Measurements from ENCODE around the gene ZNF79.

The ZNF79 gene

GRCh38 chr9:127389381-127390247 lies 34.6 kb upstream of the ZNF79 start:
- H3K9ac ChIP-seq, result no peak overlapping the region
- peaks cover 54% of the 10 kb centered on the region for H3K27me3 ChIP-seq
- H3K4me3 ChIP-seq, result no peak overlapping the region
- peaks cover 49% of the 10 kb centered on the region for H3K4me1 ChIP-seq
- peak overlapping the region; percentile 77 for H3K4me2 ChIP-seq
- no peak for TF ChIP-seq Cebpa-rat (IDR thresholded peaks at IDR 0.05)
- H3K27ac ChIP-seq, result no peak overlapping the region
- no peaks in the 10 kb centered on the region for H3K36me3 ChIP-seq
- no peaks in the 10 kb centered on the region for H3K9me3 ChIP-seq
- H4K20me1 ChIP-seq, result peaks cover 46% of the 10 kb centered on the region

DNA sequence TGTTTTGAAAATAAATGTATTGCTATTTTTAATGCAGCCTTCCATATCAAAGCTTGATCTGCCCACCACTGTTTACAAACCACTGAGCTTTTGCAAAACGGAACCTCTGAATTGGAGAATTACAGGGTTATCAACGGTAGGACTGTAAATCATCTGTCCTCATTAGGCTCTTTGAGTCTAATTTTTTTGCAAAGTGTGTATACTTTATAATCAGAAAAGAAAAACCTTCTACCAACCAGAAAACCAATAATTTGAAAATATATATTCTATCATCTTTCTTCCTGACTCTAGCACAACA lies 34.0 kb upstream of the ZNF79 start:
- H3K27me3 ChIP-seq, result peaks cover 51% of the 10 kb centered on the region
- no peak overlapping the region for H3K9ac ChIP-seq
- H3K4me2 ChIP-seq, result peak overlapping the region; percentile 77
- no peaks in the 10 kb centered on the region for H3K36me3 ChIP-seq
- TF ChIP-seq Cebpa-rat (IDR thresholded peaks at IDR 0.05), result no peak
- no peak overlapping the region for H3K27ac ChIP-seq
- peaks cover 49% of the 10 kb centered on the region for H3K4me1 ChIP-seq
- no peaks in the 10 kb centered on the region for H3K9me3 ChIP-seq
- peaks cover 42% of the 10 kb centered on the region for H4K20me1 ChIP-seq
- H3K4me3 ChIP-seq, result no peak overlapping the region

DNA sequence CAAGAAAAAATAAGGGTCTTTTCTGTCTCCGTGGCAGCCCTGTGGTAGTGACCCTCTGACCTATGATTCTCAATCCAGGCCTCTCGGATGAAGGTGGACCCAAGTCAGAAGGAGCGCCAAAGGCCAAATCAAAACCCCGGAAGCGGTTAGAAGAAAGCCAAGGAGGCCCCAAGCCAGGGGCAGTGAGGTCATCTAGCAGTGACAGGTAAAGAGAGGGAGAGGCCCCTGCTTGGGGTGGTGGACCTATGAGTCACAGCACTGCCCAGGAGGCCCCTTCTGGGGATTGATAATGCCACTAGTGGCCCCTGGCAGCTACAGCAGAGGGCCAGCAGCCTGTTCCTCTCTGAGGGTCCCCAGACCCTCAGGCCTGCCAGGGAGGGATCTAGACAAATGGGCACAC lies 33.6 kb upstream of the ZNF79 start:
- Histone ChIP-seq H3K27me3 (peaks cover 51% of the 10 kb centered on the region), H3K9ac (no peak overlapping the region), H3K36me3 (no peaks in the 10 kb centered on the region), H3K9me3 (no peaks in the 10 kb centered on the region), H3K4me3 (no peak overlapping the region), H3K27ac (no peak overlapping the region), H4K20me1 (peaks cover 39% of the 10 kb centered on the region), H3K4me2 (peak overlapping the region; percentile 77), H3K4me1 (peaks cover 49% of the 10 kb centered on the region)
- no peak for TF ChIP-seq Cebpa-rat (IDR thresholded peaks at IDR 0.05)

- Histone ChIP-seq H3K27ac (no peak overlapping the region), H4K20me1 (peaks cover 39% of the 10 kb centered on the region), H3K27me3 (peaks cover 43% of the 10 kb centered on the region), H3K9me3 (no peaks in the 10 kb centered on the region), H3K36me3 (no peaks in the 10 kb centered on the region), H3K9ac (no peak overlapping the region), H3K4me3 (no peak overlapping the region), H3K4me2 (no peak overlapping the region), H3K4me1 (peaks cover 44% of the 10 kb centered on the region)
- TF ChIP-seq Cebpa-rat (IDR thresholded peaks at IDR 0.05), result no peak
These were observed 32.0 kb upstream of the ZNF79 start for GRCh38 chr9:127392166-127392565.

DNA sequence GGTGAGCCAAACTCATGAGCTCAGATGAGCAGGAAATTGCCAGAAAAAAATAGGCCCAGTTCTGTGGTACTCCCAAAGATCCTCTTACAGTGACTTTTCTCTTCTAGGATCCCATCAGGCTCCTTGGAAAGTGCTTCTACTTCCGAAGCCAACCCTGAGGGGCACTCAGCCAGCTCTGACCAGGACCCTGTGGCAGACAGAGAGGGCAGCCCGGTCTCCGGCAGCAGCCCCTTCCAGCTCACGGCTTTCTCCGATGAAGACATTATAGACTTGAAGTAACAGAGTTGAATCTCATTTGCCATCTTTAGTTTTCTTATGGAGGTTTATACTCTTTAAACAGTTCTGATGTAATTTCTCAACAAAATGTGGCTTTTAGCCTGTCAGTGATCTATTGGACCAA lies 31.2 kb upstream of the ZNF79 start:
- no peak overlapping the region for H3K9ac ChIP-seq
- no peak overlapping the region for H3K27ac ChIP-seq
- H3K9me3 ChIP-seq, result no peaks in the 10 kb centered on the region
- no peak overlapping the region for H3K4me2 ChIP-seq
- H3K4me3 ChIP-seq, result no peak overlapping the region
- TF ChIP-seq Cebpa-rat (IDR thresholded peaks at IDR 0.05), result no peak
- H3K36me3 ChIP-seq, result no peaks in the 10 kb centered on the region
- peaks cover 46% of the 10 kb centered on the region for H3K27me3 ChIP-seq
- peaks cover 39% of the 10 kb centered on the region for H4K20me1 ChIP-seq
- peaks cover 39% of the 10 kb centered on the region for H3K4me1 ChIP-seq

GRCh38 chr9:127393645-127394044 lies 30.5 kb upstream of the ZNF79 start:
- Histone ChIP-seq H3K36me3 (no peaks in the 10 kb centered on the region), H3K4me1 (peaks cover 40% of the 10 kb centered on the region), H3K27ac (no peak overlapping the region), H4K20me1 (peaks cover 40% of the 10 kb centered on the region), H3K9ac (no peak overlapping the region), H3K9me3 (no peaks in the 10 kb centered on the region), H3K4me2 (no peak overlapping the region), H3K4me3 (no peak overlapping the region), H3K27me3 (peaks cover 53% of the 10 kb centered on the region)
- no peak for TF ChIP-seq Cebpa-rat (IDR thresholded peaks at IDR 0.05)

DNA sequence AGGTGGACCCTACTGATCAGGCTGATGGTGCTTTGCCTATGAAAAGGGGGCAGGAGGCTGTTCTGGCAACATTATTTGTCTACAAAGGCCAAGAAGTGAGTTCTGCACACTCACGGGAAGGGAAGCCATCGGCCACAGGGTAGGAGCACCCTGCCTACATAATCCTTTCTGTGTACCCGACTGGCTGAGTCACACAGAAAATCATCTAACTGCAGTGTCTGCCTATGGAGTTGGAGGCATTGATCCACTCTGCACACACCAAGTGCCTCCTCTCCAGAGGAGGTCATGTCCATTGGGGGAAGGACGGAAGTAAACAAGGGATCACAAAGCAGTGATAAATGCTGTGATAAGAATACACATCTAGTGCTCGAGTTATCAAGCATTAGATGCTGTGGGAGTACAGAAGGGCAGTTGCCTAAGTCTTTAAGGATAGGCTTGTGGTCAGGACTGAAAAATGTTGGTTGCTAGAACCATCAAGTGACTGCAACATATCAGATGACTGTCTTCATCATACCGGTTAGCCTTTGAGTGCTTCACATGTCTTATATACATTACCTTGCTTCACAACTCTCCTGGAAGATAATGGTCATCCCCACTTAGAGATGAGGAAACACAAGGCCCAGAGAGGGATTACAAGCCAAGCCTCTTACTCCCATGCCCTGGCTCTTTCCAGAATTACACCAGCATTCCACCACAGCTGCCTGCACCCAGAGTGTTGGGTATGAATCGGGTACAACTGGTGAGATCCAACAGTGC lies 28.5 kb upstream of the ZNF79 start:
- peak overlapping the region; percentile 65; the same call in 1 of the 2 replicates for H3K4me3 ChIP-seq
- H3K27me3 ChIP-seq, result peaks cover 42% of the 10 kb centered on the region
- peaks cover 20% of the 10 kb centered on the region for H3K4me1 ChIP-seq
- H3K9me3 ChIP-seq, result no peaks in the 10 kb centered on the region
- H3K36me3 ChIP-seq, result no peaks in the 10 kb centered on the region
- no peak for TF ChIP-seq Cebpa-rat (IDR thresholded peaks at IDR 0.05)
- no peak overlapping the region for H3K27ac ChIP-seq
- H3K4me2 ChIP-seq, result peak overlapping the region; percentile 99
- no peak overlapping the region for H3K9ac ChIP-seq
- peaks cover 35% of the 10 kb centered on the region for H4K20me1 ChIP-seq

DNA sequence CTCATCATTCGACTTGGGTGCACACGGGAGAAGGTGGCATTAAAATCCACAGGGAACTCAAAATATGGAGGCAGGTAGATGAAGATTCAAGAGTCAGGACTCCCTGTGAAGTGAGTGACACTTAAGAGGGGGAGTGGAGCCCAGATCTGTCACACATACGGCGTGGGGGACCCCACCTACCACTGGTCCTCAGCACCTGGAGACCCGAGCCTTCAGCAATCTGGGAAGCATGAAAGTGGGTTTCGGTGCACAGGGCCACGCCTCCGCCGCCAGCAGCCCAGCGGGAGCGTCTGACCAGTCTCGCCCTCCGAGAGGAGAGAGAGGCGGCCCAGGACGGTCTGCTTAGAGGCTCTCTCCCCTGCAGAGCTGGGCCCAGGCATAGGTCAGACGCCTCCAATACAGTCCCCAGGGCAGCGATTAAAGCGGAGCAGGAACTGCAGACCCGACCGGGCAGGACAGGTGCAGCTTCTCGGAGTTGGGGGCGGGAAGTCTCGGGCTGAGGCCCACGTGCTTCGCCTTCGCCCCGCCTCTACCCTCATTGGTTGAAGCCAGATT lies 27.9 kb upstream of the ZNF79 start:
- no peak overlapping the region for H3K27ac ChIP-seq
- peaks cover 35% of the 10 kb centered on the region for H4K20me1 ChIP-seq
- H3K27me3 ChIP-seq, result peaks cover 39% of the 10 kb centered on the region
- no peak for TF ChIP-seq Cebpa-rat (IDR thresholded peaks at IDR 0.05)
- no peaks in the 10 kb centered on the region for H3K9me3 ChIP-seq
- no peak overlapping the region for H3K9ac ChIP-seq
- H3K4me3 ChIP-seq, result peak overlapping the region; percentile 65
- peaks cover 16% of the 10 kb centered on the region for H3K4me1 ChIP-seq
- H3K4me2 ChIP-seq, result peak overlapping the region; percentile 99
- H3K36me3 ChIP-seq, result 0 out of 2 replicates have a peak, but pooled peaks cover 4% of the 10 kb centered on the region

- H3K4me3 ChIP-seq, result peak within 1 kb of the TSS; percentile 85
- peaks cover 38% of the 10 kb centered on the region for H3K27me3 ChIP-seq
- H3K36me3 ChIP-seq, result 0 out of 2 replicates have a peak, but pooled peaks cover 5% of the 10 kb centered on the region
- H3K27ac ChIP-seq, result peak within 1 kb of the TSS; percentile 66
- TF ChIP-seq Cebpa-rat (IDR thresholded peaks at IDR 0.05), result no peak
- H3K4me2 ChIP-seq, result peak within 1 kb of the TSS; percentile 99
- H3K9me3 ChIP-seq, result no peaks in the 10 kb centered on the region
- peaks cover 16% of the 10 kb centered on the region for H3K4me1 ChIP-seq
- H3K9ac ChIP-seq, result peak within 1 kb of the TSS; percentile 81
- H4K20me1 ChIP-seq, result peaks cover 39% of the 10 kb centered on the region
These were observed 27.2 kb upstream of the ZNF79 start, which contains the start of gene SLC2A8 for GRCh38 chr9:127396808-127397645. Gene SLC2A8, plus strand, starts transcription at chr9:127397169. Its CDS starts 62 bp downstream, at chr9:127397231.
